ENCODE measurements around the gene ACTR1B. TPM values are rescaled to one million over a fixed set of nuclear protein-coding genes. Genes with fewer than 3 reads are reported as not detected.

Gene ACTR1B
- total RNA-seq, 1 donor from 2014 or later: 42.9 TPM

DNA sequence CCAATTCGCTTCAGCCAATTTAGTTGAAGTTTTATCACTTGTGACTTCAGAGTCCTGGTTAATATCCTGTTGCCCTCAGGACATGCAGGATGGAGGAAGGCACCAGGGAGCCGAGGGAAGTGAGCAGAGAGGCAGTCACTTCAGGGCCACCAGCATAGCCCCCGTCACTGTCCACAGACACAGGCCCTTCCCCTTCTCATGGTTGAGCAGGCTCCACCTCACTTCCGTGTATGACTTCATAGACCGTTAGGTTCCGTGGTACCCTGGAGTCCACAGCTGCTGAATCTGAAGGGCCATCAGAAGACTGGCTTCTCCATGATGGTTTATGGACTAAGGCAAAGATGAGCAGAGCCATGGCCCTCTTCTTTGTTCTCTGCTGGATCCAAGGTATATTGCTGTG is 5.6 kb upstream of the ACTR1B start, which contains the start of gene C2orf92:
Gene C2orf92, plus strand, starts transcription at position 266 of the 400 bp plus-strand sequence. Its CDS starts 76 bp downstream, at position 342.
- Histone ChIP-seq H3K27ac (no peak within 1 kb of the TSS), H4K20me1 (ENCODE audit: low read depth) (no peaks in the 10 kb centered on the region), H3K79me2 (ENCODE audit: low read depth) (no peaks in the 10 kb centered on the region), H3F3A (ENCODE audit: low read depth) (peaks cover 9% of the 10 kb centered on the region), H2AFZ (replicated peaks) (no peak within 1 kb of the TSS), H3K27me3 (no peaks in the 10 kb centered on the region), H3K9ac (no peak within 1 kb of the TSS), H3K9me3 (ENCODE audit: low read depth) (no peaks in the 10 kb centered on the region), H3K4me3 (no peak within 1 kb of the TSS), H3K4me1 (no peaks in the 10 kb centered on the region), H3K4me2 (no peak within 1 kb of the TSS), H3K36me3 (no peaks in the 10 kb centered on the region)
- Mint-ChIP-seq H3K36me3 (no peaks in the 10 kb centered on the region), H3K9me3 (no peaks in the 10 kb centered on the region), H3K27ac (no peak within 1 kb of the TSS), H3K27me3 (ENCODE audit: insufficient read depth, low read depth) (no peaks in the 10 kb centered on the region), H3K4me3 (no peak within 1 kb of the TSS), H3K4me1 (peaks cover 4% of the 10 kb centered on the region)
- TF ChIP-seq EZH2phosphoT487 (IDR thresholded peaks at IDR 0.05): no peak
- TF ChIP-seq, protein P1, sequence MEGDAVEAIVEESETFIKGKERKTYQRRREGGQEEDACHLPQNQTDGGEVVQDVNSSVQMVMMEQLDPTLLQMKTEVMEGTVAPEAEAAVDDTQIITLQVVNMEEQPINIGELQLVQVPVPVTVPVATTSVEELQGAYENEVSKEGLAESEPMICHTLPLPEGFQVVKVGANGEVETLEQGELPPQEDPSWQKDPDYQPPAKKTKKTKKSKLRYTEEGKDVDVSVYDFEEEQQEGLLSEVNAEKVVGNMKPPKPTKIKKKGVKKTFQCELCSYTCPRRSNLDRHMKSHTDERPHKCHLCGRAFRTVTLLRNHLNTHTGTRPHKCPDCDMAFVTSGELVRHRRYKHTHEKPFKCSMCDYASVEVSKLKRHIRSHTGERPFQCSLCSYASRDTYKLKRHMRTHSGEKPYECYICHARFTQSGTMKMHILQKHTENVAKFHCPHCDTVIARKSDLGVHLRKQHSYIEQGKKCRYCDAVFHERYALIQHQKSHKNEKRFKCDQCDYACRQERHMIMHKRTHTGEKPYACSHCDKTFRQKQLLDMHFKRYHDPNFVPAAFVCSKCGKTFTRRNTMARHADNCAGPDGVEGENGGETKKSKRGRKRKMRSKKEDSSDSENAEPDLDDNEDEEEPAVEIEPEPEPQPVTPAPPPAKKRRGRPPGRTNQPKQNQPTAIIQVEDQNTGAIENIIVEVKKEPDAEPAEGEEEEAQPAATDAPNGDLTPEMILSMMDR (IDR thresholded peaks at IDR 0.05): no peak
- TF ChIP-seq EZH2 (IDR thresholded peaks at IDR 0.05): no peak
- DNase-seq (ENCODE audit: low spot score): no peak

DNA sequence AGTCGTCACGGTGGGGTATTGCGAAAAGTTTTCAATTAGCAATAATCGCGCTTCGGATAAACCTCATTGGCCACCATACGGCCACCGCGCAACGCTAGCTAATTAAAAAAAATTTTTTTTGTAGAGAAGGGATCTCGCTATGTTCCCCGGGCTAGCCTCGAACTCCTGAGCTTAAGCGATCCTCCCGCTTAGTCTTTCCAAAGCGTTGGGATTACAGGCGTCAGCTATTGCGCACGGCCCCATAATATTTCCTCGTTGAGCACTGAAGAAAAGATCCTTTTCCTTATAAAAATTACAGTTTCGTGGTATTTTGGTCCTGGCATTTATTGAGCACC is 759 bp upstream of the ACTR1B start:
- Histone ChIP-seq H3K4me2 (peak overlapping the region; percentile 71), H3K9ac (peak overlapping the region; percentile 71), H3K36me3 (no peaks in the 10 kb centered on the region), H3K9me3 (ENCODE audit: low read depth) (no peaks in the 10 kb centered on the region), H3F3A (ENCODE audit: low read depth) (peaks cover 30% of the 10 kb centered on the region), H3K4me1 (peaks cover 17% of the 10 kb centered on the region), H3K27ac (peak overlapping the region; percentile 90), H2AFZ (replicated peaks) (peak overlapping the region; percentile 80), H3K27me3 (no peaks in the 10 kb centered on the region), H4K20me1 (ENCODE audit: low read depth) (peaks cover 34% of the 10 kb centered on the region), H3K79me2 (ENCODE audit: low read depth) (peaks cover 29% of the 10 kb centered on the region), H3K4me3 (peak overlapping the region; percentile 69)
- peak overlapping the region; percentile 97 for H3K27ac Mint-ChIP-seq
- no peaks in the 10 kb centered on the region for H3K9me3 Mint-ChIP-seq
- H3K36me3 Mint-ChIP-seq: no peaks in the 10 kb centered on the region
- H3K4me3 Mint-ChIP-seq: peak overlapping the region; percentile 93
- TF ChIP-seq, protein P1 (IDR thresholded peaks at IDR 0.05): no peak
- no peak for TF ChIP-seq EZH2phosphoT487 (IDR thresholded peaks at IDR 0.05)
- no peak for TF ChIP-seq EZH2 (IDR thresholded peaks at IDR 0.05)
- H3K27me3 Mint-ChIP-seq (ENCODE audit: insufficient read depth, low read depth): peaks cover 3% of the 10 kb centered on the region
- H3K4me1 Mint-ChIP-seq: peaks cover 24% of the 10 kb centered on the region
- peak; percentile 58 for DNase-seq (ENCODE audit: low spot score)

DNA sequence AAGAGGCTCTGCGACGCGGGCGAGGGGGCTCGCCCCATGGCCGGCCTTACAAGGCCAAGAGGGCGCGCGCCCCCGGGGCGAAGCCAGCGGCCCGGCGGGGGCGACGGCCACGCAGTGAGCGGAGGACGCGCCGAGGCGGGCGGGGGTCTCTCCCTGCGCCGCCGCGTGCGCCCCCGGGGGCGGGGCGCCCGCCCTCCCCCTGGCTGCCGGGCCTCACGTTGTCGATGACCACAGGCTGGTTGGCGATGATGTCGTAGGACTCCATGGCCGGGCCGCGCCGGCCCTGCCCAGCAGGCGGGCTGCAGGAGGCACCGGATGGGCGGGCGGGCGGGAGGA is 250 bp downstream of the ACTR1B start:
- Histone ChIP-seq H3K36me3 (no peaks in the 10 kb centered on the region), H3F3A (ENCODE audit: low read depth) (peaks cover 30% of the 10 kb centered on the region), H3K9me3 (ENCODE audit: low read depth) (no peaks in the 10 kb centered on the region), H3K27ac (peak overlapping the region; percentile 82), H3K27me3 (no peaks in the 10 kb centered on the region), H3K79me2 (ENCODE audit: low read depth) (peaks cover 29% of the 10 kb centered on the region), H2AFZ (replicated peaks) (peak overlapping the region; percentile 71), H4K20me1 (ENCODE audit: low read depth) (peaks cover 34% of the 10 kb centered on the region), H3K9ac (peak overlapping the region; percentile 69), H3K4me1 (peaks cover 17% of the 10 kb centered on the region), H3K4me2 (peak overlapping the region; percentile 95), H3K4me3 (peak overlapping the region; percentile 69)
- Mint-ChIP-seq H3K27ac (no peak overlapping the region), H3K4me1 (peaks cover 24% of the 10 kb centered on the region), H3K4me3 (peak overlapping the region; percentile 90), H3K36me3 (no peaks in the 10 kb centered on the region), H3K27me3 (ENCODE audit: insufficient read depth, low read depth) (peaks cover 3% of the 10 kb centered on the region), H3K9me3 (no peaks in the 10 kb centered on the region)
- TF ChIP-seq, protein P1 (IDR thresholded peaks at IDR 0.05): no peak
- TF ChIP-seq EZH2 (IDR thresholded peaks at IDR 0.05) (no peak), EZH2phosphoT487 (IDR thresholded peaks at IDR 0.05) (no peak)
- no peak for DNase-seq (ENCODE audit: low spot score)

All from neural progenitor cell (in vitro differentiated cells).